Caco-2 (cell line): ENCODE data around the gene GKN1. TPM values are rescaled to one million over a fixed set of nuclear protein-coding genes. Genes with fewer than 3 reads are reported as not detected.

Experiments
- BruUV-seq: library from RNA; stranded (reverse); fragments of 400-500 nt; replicated peaks from 2 replicates; lab custom pipeline; 2021; lab: Mats Ljungman, UMichigan
- CTCF ChIA-PET: fragments of 300-600 bp; sonication (Branson Sonifier 250); formaldehyde crosslinking; loops from one replicate; lab custom pipeline; 2022; ENCODE audit warnings: antibody characterized with exemption; lab: Charles Lee
- POLR2A ChIA-PET: fragments of 300-600 bp; sonication (Branson Sonifier 250); formaldehyde crosslinking; loops from one replicate; lab custom pipeline; 2022; ENCODE audit warnings: antibody characterized with exemption; lab: Charles Lee
- DNase-seq, 2 experiments: peaks; one replicate each; pipeline versions ENCODE4 v3.0.0 to v3.0.0-alpha.2; 2020 to 2022
- H3K27me3 ChIP-seq: replicated peaks from 2 replicates; pipeline ENCODE4 v1.6.0; 2011; ENCODE audit warnings: low read length; ENCODE audit not compliant: control insufficient read depth, insufficient read depth
- H3K36me3 ChIP-seq: 2 replicates; pipeline ENCODE4 v1.5.1; 2011; ENCODE audit warnings: low read length; ENCODE audit not compliant: control insufficient read depth, insufficient read depth
- H3K4me1 ChIP-seq: fragments of 250-450 bp; sonication (Bioruptor Pico); 2 replicates; pipeline ENCODE4 v1.5.1; 2020; ENCODE audit warnings: mild to moderate bottlenecking
- H3K4me3 ChIP-seq: 2 replicates; pipeline ENCODE4 v1.5.1; 2011; ENCODE audit warnings: low read depth, mild to moderate bottlenecking, control low read depth, low read length
- H3K9me3 ChIP-seq: fragments of 250-450 bp; sonication (Bioruptor Pico); 2 replicates; pipeline ENCODE4 v1.5.1; 2020; ENCODE audit warnings: mild to moderate bottlenecking, moderate library complexity
- H3K27ac Mint-ChIP-seq: one replicate; pipeline ENCODE4 v1.8.0; 2022; ENCODE audit warnings: mixed read lengths; ENCODE audit not compliant: unreplicated experiment
- H3K27me3 Mint-ChIP-seq: one replicate; pipeline ENCODE4 v1.8.0; 2022; ENCODE audit warnings: mixed read lengths; ENCODE audit not compliant: insufficient read depth, unreplicated experiment
- H3K36me3 Mint-ChIP-seq: one replicate; pipeline ENCODE4 v1.8.0; 2022; ENCODE audit warnings: mild to moderate bottlenecking, mixed read lengths; ENCODE audit not compliant: insufficient read depth, unreplicated experiment
- H3K4me1 Mint-ChIP-seq: one replicate; pipeline ENCODE4 v1.8.0; 2022; ENCODE audit warnings: low read depth, mixed read lengths; ENCODE audit not compliant: unreplicated experiment
- H3K4me3 Mint-ChIP-seq: one replicate; pipeline ENCODE4 v1.8.0; 2022; ENCODE audit warnings: mild to moderate bottlenecking, moderate library complexity, mixed read lengths; ENCODE audit not compliant: unreplicated experiment
- H3K9me3 Mint-ChIP-seq: one replicate; pipeline ENCODE4 v1.8.0; 2022; ENCODE audit warnings: mixed read lengths; ENCODE audit not compliant: unreplicated experiment
- CTCF ChIP-seq, 2 experiments: fragments of 200-600 bp in 1 of 2; IDR thresholded peaks; 1 replicate in 1 of 2; 2 replicates in 1 of 2; pipeline versions ENCODE4 v1.5.1 to v1.8.0; 2011 to 2022; ENCODE audit warnings: antibody characterized with exemption in 1 of 2, control low read depth in 1 of 2, inconsistent platforms in 1 of 2, low read depth in 1 of 2, low read length in 1 of 2, mild to moderate bottlenecking in 1 of 2, moderate library complexity in 1 of 2; ENCODE audit not compliant: insufficient read depth in 1 of 2, severe bottlenecking in 1 of 2, unreplicated experiment in 1 of 2
- intact Hi-C: fragments of 100-400 bp; cut with micrococcal nuclease; formaldehyde crosslinking; loops from one replicate; pipeline ENCODE4 v1.10.0; 2022; ENCODE audit not compliant: unreplicated experiment
- total RNA-seq: library from RNA; stranded (reverse); gene quantifications from 2 replicates; pipeline ENCODE4 v1.2.3, GENCODE V29; 2022

The GKN1 gene
- total RNA-seq, 1 experiment from 2014 or later: not detected

GRCh38 chr2:68968221-68968620, 6.2 kb upstream of the GKN1 start:
- no peaks in the 10 kb centered on the region for H3K9me3 ChIP-seq
- H3K27me3 ChIP-seq: no peaks in the 10 kb centered on the region
- H3K4me3 ChIP-seq: no peak overlapping the region
- Mint-ChIP-seq H3K9me3 (no peaks in the 10 kb centered on the region), H3K4me1 (peaks cover 7% of the 10 kb centered on the region), H3K27ac (no peak overlapping the region), H3K36me3 (no peaks in the 10 kb centered on the region), H3K27me3 (peaks cover 19% of the 10 kb centered on the region), H3K4me3 (no peak overlapping the region)
- POLR2A ChIA-PET: no interaction called here
- CTCF ChIA-PET: no interaction called here
- TF ChIP-seq CTCF (IDR thresholded peaks at IDR 0.05; ENCODE audit: insufficient read depth in 1 of 2, low read depth in 1 of 2, low read length in 1 of 2, severe bottlenecking in 1 of 2, unreplicated experiment in 1 of 2): no peak
- BruUV-seq: no TSS peak
- H3K4me1 ChIP-seq: 0 out of 2 replicates have a peak, but pooled peaks cover 3% of the 10 kb centered on the region
- intact Hi-C loops: no loop called here
- H3K36me3 ChIP-seq: no peaks in the 10 kb centered on the region
- DNase-seq: no peak

- 0 out of 2 replicates have a peak, but pooled peaks cover 3% of the 10 kb centered on the region for H3K4me1 ChIP-seq
- CTCF ChIA-PET: no interaction called here
- POLR2A ChIA-PET: no interaction called here
- no peaks in the 10 kb centered on the region for H3K27me3 ChIP-seq
- Mint-ChIP-seq H3K27ac (no peak overlapping the region), H3K9me3 (no peaks in the 10 kb centered on the region), H3K27me3 (peaks cover 15% of the 10 kb centered on the region), H3K4me1 (peaks cover 7% of the 10 kb centered on the region), H3K36me3 (no peaks in the 10 kb centered on the region), H3K4me3 (no peak overlapping the region)
- TF ChIP-seq CTCF (IDR thresholded peaks at IDR 0.05; ENCODE audit: insufficient read depth in 1 of 2, low read depth in 1 of 2, low read length in 1 of 2, severe bottlenecking in 1 of 2, unreplicated experiment in 1 of 2): no peak
- DNase-seq: no peak
- BruUV-seq: no TSS peak
- intact Hi-C loops: no loop called here
- H3K9me3 ChIP-seq: no peaks in the 10 kb centered on the region
- no peaks in the 10 kb centered on the region for H3K36me3 ChIP-seq
- H3K4me3 ChIP-seq: no peak overlapping the region
These were observed 4.5 kb upstream of the GKN1 start for GRCh38 chr2:68969736-68970490.

GRCh38 chr2:68970566-68971265, 3.7 kb upstream of the GKN1 start:
- intact Hi-C loops: no loop called here
- POLR2A ChIA-PET: no interaction called here
- Histone ChIP-seq H3K36me3 (no peaks in the 10 kb centered on the region), H3K27me3 (no peaks in the 10 kb centered on the region), H3K4me1 (0 out of 2 replicates have a peak, but pooled peaks cover 3% of the 10 kb centered on the region), H3K4me3 (no peak overlapping the region), H3K9me3 (no peaks in the 10 kb centered on the region)
- Mint-ChIP-seq H3K4me3 (no peak overlapping the region), H3K4me1 (peaks cover 7% of the 10 kb centered on the region), H3K27me3 (peaks cover 15% of the 10 kb centered on the region), H3K9me3 (no peaks in the 10 kb centered on the region), H3K27ac (no peak overlapping the region), H3K36me3 (no peaks in the 10 kb centered on the region)
- BruUV-seq: no TSS peak
- CTCF ChIA-PET: no interaction called here
- TF ChIP-seq CTCF (IDR thresholded peaks at IDR 0.05; ENCODE audit: insufficient read depth in 1 of 2, low read depth in 1 of 2, low read length in 1 of 2, severe bottlenecking in 1 of 2, unreplicated experiment in 1 of 2): no peak
- no peak for DNase-seq
